Activated naive CD8-positive, alpha-beta T cell treated with anti-CD3 and anti-CD28 coated beads, Interleukin-2, amount 50 U/mL, for 16 hours (primary cell): ENCODE data around the gene SCN4B.

Experiments used
- DNase-seq: peaks from one replicate; pipeline ENCODE4 v3.0.0-alpha.2; 2020; ENCODE audit warnings: low read depth, low spot score

The SCN4B gene

DNA sequence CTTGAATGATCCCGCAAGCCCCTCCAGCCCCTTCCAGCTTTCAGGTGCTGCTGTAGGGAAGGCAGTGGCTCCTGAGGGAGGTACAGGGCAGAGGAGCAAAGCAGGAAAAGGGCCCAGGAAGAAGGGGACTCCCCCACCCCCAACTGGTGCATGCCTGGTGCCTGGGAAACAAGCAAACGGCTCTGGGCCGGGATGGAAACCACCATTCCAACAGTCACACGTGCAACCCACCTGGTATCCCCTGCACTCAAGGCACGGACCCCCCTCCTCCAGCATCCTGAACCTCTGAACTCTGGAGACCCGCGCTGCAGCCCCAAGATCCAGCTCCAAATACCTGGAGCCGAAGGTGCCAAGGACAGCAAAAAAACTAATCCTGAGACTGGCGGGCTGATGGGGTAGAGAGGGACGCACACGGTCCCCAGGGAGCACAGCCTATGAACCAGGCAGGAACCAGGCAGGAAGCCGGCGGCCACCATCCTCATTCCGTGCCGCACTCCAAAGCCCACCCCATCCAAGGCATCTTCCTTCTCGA, 537 bp downstream of the SCN4B start:
- no peak for DNase-seq

DNA sequence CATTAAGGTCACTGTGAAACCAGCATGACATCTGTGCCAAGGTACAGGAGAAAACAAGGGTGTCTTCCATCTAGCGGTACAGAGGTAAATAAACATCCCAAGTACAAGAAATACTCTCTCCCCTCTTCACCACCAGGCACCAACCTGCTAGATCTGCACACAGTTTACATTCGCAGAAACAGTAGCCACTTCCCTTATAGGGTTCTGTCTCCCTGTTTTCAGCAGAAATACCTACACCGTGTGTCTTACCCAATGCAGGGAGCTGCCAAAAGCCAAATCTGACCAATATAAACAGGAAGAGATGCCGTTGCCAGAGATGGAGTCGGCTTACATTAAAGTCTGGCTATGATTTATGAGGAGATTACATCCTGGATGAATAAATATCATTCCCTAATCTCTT, 1.2 kb downstream of the SCN4B start:
- no peak for DNase-seq

DNA sequence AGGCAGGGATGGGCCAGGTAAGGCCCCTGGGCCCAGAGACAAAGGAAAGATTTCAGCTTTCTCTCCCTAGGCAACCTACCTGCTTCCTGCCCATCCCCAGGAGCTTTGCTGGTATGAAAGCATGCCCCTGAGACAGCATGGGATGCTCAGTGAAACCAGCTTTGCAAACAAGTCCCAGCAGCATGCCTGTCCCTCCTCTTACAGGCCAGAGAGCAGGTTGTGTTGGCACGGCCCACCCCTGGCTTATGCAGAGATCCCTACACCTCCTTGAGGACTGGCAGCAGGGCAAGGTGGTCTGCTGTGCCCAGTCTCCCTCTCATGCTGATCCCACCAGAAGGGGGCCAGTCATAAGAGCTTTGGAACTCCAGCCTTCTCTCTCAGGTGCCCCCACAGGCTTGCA, 3.1 kb downstream of the SCN4B start:
- no peak for DNase-seq

DNA sequence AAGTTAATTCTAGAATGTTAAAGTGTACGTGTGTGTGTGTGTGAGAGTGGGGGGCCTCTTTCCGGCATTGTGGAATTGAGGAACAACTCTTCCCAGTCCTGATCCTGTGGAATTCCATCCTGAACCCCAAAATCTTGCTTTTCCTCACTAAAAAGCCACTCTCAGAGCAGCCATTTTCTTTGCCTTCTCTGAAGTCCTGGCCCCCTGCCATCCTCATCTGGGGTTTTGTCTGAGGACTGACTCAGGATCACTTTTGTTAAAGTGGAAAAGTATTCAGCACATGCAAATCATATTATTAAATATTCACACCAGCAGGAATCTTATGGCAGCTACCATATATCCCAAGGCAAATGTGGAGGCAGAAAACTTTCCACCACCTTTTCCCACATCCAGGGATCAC, 3.8 kb downstream of the SCN4B start:
- DNase-seq: no peak

DNA sequence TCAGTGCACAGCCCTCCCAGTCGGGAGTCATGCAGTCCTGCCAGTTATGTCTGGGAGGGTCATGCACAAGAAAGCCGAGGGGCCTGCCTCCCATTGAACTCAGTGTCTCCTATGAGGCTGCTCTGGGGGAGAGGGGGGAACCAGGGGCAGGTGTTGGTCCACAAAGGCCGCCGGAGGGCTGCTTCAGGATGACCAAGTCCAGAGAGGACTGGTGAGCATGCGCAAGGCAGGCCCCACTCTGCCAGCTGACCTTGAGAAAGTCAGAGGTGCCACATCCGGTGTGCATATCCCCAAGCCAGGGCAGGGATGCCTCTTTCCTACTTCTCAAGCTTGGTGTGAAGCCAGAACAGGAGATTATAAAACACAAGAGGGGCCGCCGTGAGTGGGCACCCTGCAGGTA, 4.4 kb downstream of the SCN4B start:
- no peak for DNase-seq

DNA sequence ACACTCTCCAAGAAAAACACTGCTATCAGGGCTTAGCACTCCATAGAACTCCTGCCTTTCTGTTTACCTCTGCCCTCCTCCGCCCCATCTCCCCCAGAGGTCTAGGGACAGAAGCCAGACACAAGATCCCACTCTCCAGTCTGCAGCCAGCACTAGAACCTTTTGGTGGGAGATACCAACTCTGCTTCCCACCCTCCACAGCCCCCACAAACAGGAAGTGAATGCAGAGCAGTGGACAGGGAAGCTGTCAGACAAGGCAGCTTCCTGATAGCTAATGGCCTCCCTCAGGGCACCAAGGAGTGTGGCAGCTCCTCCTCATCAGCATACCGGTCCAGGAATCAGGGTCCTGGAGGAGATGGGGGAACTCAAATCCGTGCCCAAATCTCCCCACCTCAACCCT, 5.1 kb downstream of the SCN4B start:
- no peak for DNase-seq

DNA sequence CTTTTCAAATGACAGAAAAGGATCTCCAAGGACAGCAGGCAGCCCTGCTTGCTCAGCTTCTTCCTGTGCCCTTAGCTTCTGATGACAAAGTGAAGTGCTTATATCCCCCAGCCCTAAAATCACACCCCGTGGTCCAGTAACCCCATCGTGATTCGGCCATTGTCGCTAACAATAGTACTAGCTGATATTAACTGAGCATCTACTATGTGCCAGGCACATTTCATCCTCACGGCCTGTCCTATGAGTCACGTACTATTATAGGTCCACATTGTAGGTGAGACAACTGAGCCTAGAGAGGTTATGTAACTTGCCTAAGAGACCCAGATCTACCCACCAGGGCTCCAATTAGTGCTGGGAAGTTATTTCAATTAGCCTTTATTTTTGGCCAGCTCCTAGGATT, 6.1 kb downstream of the SCN4B start:
- no peak for DNase-seq

DNA sequence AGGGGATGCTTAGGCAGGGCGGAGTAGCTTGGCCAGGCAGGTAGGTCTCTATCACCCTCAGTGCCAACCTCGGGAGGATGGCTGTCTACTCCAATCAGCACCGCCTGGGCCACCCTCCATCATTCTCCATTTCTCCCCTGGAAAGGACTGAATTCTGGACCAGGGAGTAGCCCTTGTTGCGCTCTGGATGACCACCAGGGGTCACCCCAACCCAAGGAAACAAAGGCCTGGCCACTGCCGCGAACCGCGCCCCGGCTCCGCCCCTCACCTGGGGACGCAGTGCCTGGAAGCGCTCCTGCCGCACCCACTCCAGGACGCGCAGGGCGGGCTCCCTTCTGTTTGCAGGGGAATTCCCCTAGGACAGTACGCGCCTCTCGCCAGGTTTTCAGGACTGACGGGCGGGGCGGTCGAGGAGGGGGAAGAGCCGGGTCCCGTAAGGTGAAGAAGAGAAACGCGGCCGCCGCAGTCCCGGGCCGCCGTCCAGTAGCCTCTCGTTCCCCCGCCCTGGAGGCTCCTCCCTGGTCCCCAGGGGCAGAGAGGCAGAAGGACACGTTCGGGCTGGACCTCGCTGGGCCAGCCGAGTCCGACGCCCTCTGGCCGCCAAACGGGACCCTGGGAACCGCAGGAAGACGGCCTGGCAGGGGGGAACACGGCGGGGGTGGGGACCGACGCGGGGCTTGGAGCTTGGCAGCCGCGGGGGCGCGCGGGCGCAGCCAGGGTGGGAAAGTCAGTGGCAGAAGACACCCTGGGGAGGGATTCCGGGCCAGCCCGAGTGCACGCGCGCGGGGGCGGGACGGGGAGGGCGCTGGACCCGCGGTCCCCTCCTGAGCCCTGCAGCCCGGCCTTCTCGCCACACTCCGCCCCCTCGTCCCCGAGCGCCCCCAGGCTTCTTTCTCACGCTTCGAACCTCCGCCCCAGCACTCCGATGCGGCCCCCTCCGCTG, 7.1 kb downstream of the SCN4B start:
- peak; percentile 86 for DNase-seq

DNA sequence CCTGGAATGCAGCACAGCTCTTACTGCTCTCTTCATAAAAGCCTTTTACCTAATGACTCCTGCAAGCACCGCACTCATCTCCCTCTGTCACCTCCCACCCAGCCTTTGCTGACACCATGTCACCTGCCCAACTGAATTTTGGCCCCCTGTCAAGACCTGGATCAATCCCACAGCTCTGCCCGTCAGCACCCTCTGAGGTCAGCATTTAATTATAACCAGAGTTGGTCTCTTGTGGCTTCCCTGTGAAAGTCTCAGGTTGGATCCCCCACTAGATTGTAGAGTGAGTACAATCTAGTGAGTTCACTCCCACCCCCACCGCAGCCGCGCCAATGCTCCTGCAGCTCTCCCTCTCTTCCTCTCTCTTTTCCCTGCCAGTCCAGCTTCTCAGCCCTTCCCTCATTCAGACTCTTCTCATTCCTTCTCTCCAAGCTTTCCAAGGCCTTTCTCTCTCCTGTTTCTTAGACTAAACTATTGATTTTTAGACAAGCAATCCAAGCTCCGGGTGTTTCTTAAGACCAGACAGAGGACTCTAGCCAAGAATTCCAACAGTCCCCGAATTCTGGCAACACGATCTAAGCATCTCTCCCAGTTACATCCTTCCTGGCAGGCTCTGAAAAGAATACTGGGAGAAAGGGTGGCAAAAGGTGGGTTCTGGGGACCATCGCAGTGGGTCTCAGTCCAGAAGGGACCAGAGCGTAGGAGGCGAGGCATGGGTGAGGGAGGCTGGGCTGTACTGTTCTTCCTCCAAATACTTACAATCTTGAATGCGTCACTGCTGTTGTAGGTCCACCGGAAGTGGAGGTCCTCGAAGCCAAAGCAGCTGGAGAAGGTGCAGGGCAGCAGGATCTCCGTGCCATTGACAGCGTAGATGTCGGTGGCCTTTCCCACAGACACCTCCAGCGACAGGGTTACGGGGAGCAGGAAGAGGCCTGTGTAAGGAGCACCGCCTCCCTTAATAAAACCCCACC, 8.0 kb downstream of the SCN4B start:
- no peak for DNase-seq

DNA sequence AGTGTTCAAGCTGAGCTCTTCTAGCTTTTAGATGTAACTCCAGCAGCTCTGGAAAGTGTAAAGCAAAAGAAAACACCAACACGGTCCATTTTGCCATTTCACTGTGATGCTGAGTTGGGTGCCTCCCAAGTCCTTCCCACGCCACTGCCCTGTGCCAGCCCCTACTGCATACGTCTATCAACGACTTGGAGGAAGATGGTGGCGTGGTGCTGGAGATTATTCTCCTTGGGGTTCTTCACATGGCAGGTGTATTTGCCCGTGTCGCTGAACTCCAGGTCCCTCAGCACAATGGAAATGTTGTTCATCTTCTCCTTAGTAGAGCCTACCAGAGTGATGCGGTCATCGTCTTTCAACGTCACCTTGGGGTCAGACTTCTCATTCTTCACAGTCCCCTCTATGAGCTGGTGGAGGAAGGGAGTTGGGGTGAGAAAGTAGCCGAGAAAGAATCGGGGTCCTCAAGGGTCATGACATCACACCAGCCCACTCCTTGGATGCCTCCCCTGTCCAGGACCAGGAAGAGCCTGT, 8.9 kb downstream of the SCN4B start:
- DNase-seq: no peak

DNA sequence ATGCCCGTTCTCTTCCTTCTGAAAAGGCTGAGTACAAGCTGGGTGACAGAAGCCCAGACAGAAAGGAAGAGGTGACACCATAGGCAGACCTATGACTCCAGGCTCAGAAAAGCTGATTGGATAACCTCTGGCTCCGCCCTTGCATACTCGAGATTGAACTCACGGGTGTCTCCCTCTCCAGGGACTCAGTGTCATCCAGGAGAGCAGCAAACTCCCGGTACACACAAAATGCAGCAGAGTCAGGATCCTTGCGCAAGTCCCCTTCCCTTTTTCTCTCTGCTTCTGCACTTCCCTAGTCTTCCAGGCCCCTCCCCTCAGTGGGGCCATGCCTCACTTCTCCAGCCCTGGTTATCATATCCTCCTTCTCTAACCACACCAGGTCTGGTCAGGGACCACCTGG, 9.8 kb downstream of the SCN4B start:
- DNase-seq: no peak

DNA sequence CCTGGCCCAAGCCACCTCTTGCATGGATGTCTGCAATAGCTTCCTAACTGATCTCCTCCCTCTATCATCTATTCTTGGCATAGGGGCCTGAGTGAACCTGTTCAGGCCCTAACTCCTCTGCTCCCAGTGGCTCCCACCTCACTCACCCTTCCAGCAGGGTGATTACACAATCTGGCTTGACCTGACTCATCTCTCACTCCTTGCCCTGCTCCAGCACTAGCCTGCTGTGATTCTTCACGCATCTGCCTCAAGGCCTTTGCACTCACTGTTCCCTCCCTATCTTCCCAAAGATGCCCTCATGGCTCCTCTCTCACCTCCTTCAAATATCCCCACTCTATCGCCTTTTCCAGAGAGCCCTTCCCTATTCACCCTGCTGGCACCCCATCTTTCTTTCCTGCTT, 10.5 kb downstream of the SCN4B start:
- DNase-seq: no peak

DNA sequence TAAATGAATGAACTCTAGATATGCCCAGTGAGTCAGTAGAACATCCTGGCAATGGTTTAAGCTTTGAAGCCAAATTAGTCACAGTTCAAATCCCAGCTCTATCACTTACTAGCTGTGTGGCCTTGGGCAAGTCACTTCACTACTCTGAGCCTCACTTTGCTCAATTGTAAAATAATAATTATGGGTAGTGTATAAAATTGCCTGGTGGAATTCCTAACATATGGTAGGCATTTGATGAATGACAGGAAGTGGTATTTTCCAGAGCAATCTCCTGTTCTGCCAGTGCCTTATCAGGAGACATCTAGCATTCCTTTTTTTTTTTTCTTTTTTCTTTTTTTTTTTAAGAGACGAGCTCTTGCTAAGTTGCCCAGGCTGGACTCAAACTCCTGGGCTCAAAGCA, 13.0 kb downstream of the SCN4B start:
- no peak for DNase-seq

DNA sequence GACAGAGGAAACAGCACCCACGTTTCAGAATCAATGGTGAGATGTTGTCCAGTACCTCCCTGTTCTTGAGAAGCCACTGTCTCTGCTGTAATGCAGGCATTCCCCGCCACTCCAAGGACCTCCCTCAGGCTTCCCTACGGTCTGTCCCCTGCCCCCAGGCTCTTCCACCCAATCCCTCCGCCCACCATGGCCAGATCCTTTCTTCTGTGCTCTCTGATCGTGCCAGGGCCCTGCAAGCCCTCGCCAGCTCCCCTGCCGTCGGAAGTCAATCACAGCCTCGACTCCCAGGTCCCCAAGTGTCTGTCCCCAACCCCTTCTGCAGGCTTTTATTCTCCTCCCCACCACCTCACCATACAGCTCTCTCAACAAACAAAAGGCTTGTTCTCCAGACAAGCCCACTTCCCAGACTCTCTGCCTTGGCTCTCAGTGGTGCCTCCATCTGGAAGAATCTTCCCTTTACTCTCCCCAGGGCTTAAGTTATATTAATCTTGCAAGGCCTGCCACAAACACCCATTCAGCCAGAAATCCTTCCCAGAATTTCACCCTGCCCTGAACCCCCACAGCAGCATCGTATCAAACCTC, 13.7 kb downstream of the SCN4B start:
- no peak for DNase-seq

DNA sequence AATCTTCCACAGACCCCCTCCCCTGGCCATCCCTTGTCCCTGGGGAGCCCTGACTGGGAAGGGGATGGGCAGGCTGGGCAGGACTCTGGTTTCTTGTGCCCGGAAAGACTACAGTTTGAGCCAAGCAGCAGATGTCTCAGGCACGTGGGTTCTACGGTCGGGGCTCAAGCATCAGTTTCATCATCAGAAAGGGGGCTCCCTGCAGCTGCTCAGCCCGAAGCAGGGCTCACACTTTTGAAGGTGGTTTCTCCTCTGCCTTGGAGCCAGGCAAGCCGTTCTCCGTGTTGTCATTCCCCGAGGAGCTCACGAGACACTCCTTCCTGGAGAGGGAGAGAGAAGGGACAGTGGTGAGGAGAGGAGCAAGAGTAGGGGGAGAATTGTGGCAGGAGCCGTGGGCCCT, 15.8 kb downstream of the SCN4B start:
- no peak for DNase-seq

DNA sequence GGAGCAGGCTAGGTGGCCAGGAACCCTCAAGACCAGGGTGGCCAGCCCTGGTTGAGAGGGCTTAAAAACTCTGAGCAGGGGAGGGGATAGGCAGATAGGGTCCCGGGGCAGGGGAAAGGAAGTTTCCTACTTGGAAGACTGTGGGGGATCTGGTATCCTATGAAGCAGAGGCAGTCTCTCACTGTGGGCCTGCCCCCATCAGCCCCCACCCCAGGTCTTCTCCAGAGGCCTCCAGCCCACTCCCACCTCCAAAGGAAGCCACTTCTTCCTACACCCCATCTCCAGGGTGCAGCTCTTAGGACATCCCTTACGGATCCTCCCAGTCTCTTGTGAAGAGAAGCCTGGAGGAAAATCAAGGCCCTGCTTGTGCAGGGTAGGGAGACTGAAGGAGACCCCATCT, 16.3 kb downstream of the SCN4B start:
- DNase-seq: no peak

DNA sequence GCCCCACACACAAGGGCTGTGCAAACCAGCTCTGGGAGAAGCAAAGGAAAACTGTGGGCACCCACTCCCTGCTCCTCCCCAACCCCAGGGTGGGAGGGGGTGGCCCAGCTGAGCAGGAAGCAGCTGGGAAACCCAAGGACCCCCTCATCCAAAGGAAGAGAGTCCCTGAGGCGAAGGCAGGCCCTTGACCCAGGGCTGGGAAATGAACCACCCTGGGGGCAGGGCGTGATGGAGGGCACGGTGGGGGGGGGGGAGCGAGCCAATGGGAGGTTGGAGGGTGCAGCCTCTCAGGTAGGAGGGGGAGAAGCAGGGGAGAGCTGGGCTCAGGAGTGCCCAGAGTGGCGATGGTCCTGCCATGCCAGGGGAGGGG, 16.8 kb downstream of the SCN4B start:
- DNase-seq: no peak

DNA sequence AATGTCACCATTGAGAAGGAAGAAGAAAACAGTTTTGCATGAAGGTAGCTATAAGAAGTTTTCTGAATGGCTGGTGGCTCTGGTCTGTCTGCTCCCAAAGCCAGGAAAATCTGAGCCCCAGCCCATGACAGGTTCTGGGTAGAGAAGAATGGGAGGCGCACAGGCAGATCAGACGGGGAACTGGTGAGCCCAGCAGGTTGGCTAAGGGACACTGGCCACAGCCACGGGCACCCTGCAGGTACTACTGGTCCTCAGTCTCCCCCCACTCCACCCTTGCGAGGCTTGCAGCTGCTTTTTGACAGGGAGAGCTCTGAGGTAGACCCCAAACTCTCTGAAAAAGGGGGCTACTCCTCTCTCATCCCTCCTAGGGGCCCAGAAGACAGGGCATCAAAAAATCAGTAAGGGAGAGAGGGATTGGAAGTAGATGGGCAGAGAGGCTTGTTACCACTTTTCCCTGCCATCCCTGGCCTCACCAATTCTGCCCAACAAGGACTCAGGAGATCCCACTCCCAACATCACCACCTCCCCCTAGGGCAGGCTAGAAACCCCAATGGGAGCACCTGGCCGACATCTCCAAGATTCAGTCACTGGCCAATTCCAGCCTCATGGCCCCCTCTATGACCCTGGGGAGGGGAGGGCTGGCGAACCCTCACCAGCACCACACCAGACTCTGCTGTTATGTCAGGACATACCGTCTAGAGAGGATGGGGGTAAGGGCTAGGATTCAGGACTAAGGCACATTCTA, 17.4 kb downstream of the SCN4B start:
- DNase-seq: no peak

DNA sequence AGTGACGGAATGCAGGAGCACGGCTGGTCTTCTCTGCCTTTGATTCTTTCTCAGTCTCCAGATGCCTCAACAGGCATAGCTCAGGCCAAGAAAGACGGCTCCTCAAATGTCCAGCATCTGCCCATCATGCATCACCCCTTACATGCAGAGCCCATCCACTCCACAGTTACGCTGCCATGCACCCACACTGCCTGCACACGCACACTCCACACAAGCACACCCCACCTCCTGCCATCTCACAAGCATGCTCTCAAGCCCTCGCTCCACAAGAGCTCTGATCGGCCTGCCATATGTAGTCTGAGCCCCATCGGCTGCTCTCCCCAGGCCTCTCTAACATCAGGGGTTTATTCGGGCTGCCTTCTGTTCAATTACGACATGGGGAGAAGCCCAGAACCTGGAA, 18.8 kb downstream of the SCN4B start:
- DNase-seq: no peak

DNA sequence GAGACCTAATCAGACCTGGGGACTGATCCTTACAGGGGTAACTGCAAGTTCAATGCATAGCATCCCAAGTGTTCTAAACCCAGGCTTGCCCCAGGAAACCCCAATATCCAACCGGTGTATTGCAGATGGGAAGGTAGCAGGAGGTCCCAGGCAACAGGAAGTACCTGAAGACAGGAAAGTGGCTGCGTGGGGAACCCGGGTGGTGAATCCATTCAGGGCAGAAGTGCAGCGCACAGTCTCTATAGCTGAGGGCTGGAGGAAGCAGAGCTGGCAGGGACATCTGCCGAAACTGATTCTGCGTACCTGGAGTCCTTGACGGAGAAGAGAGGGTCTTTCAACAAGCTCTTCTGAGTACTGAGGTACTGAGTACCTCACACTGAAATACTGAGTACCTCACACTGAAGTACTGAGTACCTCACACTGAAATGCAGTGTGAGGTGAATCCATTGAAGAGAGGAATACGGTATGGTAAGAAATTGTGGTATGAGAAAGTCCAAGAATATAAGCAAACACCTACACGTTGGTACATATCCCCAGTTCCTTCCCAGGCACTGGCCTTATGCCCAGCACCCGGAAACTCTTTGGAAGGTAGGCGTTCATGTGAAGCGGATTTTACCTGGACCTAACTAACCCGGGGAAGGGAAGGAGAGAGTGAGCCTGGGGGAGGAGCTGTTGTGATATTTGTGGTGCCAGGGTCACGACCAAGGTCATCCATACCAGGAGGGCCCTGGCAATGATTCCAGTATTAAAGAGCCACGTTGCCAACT, 20.1 kb downstream of the SCN4B start:
- no peak for DNase-seq
